GM19328 (cell line): Measurements from ENCODE around the gene ANKRD40CL.

Source experiments
- ATAC-seq: cut with Tn5 transposase; IDR thresholded peaks from one replicate; pipeline ENCODE4 v1.9.1; 2021; ENCODE audit warnings: mild to moderate bottlenecking, moderate library complexity; ENCODE audit not compliant: unreplicated experiment

Gene ANKRD40CL

DNA sequence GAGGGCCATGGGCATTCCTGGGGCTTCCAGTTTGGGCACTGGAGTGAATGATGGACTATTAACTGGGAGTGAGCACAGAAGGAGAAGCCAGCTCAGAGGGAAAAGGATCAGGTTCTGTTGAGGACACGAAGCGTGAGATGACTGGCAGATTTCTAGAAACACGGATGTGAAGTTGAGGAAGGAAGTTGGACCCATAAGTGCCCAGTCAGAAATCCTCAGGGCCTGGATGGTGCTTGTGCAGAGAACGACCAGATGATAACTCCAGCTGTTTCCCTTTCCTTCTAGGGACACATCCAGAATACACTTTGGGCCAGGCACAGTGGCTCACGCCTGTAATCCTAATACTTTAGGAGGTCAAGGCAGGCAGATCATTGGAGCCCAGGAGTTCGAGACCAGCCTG lies 23.3 kb upstream of the ANKRD40CL start:
- ATAC-seq, result no peak

DNA sequence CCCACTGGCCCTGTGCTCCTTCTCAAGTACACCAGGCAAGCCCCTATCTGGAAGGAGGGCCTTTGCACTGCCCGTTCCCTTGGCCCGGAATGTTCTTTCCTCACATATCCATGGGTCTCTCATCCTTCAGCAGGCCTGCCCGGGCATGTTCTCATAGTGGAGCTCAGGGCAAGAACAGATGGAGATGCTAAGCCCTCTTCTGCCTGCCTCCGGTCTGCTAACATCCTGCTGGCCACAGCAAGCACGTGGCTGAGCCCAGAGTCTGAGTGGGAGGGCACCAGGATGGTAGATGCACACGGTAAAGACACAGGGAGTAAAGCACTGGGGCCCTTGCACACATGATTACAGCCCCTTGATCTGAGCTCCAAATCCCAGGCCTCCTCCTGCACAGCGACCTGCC lies 19.8 kb upstream of the ANKRD40CL start:
- no peak for ATAC-seq

DNA sequence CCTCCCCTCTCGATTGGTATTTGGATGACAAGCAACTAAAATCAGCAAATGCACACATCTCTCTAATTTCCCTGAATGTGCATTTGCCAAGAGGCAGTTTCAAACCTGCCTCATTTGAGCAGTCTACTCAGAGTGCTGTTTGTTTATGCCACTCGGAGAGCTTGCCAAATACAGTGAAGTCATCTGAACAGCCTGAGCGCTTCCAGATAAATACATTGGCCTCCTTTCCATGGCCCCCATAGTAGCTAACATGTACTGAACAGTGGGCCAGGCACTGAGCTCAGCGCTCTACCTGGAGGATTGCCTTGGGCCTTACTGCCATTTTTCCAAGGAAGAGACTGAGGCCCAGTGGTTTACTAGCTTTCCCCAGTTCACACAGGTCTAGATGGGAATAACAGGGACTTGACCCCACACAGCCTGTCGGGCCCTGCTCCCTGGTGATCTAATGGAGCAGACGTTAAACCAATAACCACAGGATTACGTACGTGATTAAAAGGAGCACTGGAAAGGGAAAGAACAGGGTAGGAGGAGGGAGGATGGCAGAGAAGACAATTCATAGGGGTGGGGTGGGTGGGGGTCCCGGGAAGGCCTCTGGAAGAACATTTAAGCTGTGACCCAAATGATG lies 18.7 kb upstream of the ANKRD40CL start:
- ATAC-seq, result no peak

DNA sequence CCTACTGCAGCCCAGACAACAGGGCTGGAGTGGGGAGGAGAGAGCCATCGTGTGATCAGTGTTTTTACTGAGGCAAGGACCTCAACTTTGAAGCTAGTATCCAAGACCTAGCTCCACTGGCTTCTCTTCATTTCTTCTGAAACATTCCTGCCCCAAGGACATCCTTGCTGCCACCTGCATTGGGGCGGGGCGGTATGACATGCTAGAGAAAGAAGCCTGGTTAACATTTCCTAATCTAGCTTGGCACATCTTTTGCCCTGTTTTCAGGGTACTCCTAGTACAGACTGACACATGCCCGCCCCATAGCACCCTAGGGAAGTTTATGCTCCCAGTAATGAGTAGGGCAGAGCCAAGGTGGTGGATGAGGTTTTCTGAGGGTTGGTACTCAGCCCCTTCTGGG lies 17.8 kb upstream of the ANKRD40CL start:
- ATAC-seq, result no peak

DNA sequence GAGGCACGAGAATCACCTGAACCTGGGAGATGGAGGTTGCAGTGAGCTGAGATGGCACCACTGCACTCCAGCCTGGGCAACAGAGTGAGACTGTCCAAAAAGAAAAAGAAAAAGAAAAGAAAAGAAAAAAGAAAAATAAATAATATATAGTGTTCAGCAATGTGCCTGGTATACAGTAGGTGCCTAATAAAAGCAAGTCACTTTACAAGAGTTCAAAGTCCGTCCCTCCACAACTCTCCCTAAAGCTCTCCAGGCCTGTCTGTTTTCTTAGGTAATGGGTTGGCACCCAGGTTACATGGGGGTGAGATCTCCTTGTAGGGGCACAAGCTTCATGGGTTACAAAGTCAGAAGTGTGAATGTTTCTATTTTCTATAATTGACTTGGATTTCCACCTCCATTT lies 16.6 kb upstream of the ANKRD40CL start:
- no peak for ATAC-seq

DNA sequence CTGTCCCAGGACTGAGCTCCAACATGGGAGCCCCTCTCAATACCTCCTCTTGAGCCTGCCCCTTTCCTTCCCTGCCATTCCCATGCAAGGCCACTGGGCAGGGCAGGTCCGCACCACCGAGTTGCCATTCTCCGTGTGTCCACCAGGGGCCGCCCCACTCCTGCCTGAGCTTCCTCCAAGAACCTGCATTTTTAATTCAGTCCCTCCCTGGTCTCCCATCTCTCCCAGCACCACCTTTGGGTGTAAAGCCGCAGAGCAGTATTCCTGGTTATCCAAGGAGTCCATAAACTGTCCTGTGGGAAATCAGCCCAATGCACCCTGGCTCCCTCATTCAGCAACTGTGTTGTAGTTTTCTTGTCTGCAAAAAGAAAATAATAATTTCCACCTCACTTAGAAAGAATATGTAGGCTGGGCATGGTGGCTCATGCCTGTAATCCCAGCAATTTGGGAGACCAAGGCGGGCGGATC lies 15.9 kb upstream of the ANKRD40CL start:
- ATAC-seq, result no peak

DNA sequence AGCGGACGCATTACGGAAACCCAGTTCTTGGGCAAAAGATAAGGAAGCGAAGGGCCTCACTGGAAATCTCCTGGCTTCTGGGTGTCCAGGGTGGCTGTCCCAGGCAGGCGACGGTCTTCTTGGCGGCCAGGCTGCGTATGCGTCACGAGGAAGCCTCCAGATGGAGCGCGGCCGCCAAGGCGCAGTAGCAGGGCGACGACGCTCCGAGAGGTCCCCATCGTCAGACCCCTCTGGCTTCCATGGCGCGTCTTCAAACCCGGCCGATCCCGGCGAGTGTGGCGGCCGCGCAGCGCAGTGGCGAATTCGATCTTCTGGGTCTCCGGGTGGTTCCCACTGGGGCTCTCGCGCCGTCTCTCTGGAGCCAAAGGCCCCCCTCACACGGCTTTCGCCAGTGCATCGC lies 13.8 kb upstream of the ANKRD40CL start:
- no peak for ATAC-seq

DNA sequence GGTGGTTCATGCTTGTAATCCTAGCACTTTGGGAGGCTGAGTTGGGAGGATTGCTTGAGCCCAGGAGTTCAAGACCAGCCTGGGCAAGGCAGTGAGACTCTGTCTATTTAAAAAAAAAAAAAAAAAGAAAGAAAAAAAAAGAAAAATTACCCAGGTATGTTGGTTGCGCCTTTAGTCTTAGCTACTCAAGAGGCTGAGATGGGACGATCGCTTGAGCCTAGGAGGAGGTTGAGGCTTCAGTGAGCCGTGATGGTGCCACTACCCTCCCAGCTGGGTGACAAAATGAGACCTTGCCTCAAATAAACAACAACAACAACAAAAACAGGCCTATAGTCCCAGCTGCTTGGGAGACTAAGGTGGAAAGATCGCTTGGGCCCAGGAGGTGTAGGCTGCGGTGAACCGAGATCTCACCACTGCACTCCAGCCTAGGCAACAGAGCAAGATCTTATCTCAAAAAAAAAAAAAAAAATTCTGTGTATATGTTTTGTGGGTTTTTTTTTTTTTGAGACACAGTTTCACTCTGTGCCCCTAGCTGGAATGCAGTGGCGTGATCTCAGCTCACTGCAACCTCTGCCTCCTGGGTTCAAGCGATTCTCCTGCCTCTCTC lies 12.5 kb upstream of the ANKRD40CL start:
- no peak for ATAC-seq

DNA sequence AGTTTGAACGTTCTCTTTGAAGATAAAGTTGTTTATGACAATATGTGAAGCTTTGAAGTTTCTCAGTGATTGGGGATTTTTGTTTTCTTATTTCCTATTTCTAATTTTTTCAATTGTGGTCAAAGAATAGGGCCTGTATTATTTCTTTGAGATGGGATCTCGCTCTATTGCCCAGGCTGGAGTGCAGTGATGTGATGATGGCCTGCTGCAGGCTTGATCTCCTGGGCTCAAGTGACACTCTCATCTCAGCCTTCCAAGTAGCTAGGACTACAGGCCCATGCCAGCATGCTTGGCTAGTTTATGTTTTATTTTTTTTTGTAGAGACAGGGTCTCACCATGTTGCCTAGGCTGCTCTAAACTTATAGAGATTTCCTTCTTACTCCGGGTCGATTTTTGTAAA lies 11.7 kb upstream of the ANKRD40CL start:
- no peak for ATAC-seq

DNA sequence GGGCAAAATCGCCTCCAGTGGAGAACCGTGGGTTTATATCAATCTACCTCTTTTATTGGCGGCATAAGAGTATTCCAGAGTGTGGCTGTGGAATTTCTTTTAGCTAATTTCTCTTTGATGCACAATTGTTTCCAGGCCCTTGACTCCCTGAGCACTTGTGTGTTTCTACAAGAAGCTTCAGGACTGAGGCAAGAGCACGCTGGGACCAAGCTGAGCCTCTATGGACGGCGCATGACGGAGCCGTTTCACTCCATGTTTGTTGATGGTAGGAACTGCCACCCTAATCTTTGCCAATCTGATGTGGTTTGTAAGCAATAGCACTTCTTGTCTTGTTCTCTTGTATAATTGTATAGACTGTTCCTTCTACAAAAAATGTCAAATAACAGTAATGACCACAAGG lies 11.2 kb upstream of the ANKRD40CL start:
- no peak for ATAC-seq

DNA sequence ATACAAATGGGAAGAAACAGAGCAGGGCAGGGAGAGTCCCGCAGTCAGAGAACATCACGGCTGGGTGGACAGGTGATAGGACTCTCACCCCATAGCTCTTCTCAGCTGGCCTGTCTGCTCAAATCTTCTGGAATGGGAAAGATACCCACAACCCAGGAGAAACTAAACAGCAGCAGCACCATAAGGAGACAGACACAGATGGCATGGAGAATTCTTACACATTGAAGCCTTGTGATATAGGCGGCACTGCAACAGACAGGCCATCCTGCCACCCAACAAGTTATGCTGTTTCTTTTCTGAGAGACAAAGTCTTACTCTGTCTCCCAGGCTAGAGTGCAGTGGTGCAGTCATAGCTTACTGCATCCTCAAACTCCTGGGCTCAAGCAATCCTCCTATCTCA lies 8.6 kb upstream of the ANKRD40CL start:
- ATAC-seq, result no peak

DNA sequence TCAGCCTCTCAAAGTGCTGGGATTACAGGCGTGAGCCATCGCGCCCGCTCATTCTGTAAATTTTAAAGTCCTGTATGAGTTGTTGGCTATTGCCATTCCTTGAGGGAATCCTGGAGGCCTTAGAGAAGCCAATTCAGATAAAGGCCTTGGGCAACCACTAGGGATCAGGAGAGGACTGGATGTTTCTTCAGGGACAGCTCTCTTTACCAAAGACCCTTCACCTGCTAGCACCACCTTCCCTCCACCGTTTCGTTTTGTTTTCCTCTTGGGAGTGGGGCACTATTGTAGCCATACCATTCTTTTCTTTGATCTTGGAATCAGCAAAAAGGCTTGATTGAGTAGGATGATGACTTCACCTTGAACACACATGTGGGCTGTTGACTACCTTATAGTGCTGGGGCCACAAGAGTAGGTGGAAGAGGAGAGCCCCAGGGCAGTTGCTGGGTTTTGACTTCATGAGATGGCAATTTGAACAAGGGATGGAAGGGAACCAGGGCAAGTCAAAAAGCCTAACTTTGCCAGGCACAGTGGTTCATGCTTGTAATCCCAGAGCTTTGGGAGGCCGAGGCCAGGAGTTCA lies 7.0 kb upstream of the ANKRD40CL start:
- no peak for ATAC-seq

DNA sequence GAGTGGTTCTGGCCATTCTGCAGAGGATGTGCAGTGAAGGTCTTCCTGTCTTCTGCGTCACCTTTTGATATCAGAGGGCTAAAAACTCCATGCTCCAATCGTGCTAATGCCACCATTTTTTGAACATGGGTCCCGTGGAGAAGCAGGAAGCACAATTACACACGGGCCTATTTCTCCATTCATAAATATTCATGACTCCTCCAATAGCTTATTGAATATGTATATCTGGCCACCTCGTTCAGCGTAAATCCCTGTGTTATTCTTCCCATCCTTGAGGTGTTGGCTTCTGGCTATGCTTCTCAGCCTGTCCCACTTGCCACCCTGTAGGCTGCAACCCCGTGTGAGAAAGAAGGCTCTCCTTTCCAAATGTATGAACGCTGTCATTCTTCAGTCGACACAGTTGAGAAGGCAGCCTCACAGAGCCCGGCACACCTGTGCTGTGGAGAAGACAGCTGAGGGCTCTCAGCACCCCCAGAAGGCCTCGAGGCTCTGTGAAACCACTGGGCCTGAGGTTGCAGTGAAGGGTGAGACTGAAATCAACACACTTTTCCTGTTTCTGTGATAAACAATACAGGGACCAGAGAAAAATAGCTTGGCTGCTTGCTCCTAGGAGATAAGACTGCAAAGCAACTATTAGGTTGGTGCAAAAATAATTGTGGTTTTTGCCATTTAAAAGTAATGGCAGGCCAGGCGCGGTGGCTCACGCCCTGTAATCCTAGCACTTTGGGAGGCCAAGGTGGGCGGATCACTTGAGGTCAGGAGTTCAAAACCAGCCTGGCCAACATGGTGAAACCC lies 4.9 kb upstream of the ANKRD40CL start:
- ATAC-seq, result no peak

DNA sequence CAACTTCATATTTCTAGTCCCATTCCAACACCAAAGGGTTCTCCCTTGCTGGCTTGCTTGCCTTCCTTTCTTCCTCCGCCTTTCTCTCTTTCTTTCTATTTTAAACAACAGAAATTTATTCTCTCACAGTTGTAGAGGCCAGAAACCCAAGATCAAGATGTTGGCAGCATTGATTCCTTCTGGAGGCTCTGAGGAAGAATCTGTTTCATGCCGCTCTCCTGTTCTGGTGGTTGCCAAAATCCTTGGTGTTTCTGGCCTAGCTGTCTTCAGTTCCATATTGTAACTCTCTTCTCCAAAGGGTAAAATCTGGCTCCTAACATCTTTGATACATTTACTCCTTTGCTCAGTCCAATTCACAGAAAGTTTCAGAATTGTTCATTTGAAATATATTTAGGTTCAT lies 3.0 kb upstream of the ANKRD40CL start:
- no peak for ATAC-seq

DNA sequence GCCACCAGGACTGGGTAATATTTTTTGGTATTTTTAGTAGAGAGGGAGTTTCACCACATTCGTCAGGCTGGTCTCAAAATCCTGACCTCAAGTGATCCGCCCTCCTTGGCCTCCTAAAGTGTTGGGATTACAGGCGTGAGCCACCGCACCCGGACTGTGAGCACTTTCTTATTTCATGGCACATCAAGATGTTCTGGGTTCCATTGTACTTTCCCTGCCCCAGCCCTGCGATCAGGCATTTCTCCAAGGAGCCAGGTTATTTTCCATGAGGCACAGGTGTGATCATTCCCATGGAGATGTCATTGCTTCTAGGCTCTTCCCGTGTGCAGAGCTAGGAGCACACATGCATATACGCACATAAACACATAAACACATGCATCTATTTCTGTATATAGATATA lies 2.6 kb upstream of the ANKRD40CL start:
- no peak for ATAC-seq

DNA sequence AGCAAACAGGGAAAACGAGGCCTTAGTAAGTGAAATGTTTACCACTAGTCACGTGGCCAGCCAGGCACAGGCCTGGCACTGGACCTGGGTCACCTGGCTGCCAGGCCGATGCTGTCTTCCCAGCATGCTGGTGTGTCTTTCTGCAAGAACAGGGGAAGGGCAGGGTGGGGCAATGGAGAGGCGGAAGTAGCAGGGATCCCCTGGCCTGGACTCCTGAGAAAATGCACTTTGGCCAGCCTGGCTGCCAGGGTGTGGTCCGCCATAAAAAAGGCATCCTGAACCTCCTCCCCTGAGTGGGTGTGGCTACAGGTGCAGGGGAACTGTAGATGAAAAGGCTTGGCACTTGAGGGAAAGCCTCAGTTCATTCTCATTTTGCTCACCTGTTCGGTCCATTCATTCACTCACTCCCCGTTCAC lies 1.0 kb upstream of the ANKRD40CL start:
- no peak for ATAC-seq

DNA sequence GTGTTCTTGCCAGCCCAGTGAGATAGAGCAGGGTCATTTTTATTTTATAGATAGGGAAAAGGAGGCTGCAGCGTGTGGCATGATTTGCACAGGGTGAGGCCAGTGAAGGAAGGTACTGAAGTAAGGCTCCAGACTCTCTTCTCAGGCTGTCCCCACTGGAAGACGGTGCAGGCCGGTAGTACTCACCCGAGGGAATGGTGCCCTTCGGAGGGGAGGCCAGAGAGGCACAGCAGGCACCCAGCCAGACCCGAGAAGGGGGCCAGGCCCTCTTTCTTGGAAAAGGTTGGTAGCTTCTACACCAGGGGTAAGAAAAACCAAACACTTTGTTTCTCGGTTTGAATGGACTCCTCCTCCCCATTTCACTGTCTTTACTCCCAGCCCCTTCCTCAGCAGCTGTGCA lies 288 bp downstream of the ANKRD40CL start:
- ATAC-seq, result no peak

DNA sequence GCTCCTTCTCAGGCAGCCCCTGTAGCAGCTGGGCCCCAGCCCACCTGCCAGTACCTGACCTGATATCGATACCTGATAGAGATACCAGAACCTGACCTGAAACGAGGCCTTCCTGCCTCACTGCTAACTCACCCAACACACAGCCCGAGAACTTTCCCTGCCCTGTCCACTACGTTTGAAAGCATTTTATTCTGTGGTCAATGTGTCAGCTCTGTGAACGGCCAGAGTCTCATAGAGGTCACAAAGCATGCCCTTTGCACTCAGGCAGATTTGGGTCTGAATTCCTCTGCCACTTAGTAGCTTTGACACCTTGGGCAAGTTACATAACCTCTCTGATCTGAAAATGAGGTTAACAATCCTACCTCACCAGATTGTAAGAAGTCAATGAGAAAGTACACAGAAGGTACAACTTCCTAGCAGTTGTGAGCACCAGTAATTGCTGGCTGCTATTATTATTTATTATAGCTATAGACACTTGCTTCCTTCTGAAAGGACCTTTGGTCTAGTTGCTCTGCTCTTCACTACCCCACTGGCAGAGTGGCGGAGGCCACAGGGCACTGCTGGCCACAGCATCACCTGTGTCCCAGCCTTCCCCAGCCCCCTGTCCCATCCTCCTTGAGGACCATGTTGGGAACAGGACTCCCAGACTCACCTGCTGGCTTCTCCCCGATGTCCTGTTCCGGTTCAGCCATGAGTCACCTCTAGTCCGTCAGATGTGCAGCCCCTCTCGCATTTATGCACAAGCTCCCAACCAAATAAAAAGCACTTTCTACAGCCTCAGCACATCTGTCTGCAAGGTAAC lies 895 bp downstream of the ANKRD40CL start:
- ATAC-seq, result no peak

DNA sequence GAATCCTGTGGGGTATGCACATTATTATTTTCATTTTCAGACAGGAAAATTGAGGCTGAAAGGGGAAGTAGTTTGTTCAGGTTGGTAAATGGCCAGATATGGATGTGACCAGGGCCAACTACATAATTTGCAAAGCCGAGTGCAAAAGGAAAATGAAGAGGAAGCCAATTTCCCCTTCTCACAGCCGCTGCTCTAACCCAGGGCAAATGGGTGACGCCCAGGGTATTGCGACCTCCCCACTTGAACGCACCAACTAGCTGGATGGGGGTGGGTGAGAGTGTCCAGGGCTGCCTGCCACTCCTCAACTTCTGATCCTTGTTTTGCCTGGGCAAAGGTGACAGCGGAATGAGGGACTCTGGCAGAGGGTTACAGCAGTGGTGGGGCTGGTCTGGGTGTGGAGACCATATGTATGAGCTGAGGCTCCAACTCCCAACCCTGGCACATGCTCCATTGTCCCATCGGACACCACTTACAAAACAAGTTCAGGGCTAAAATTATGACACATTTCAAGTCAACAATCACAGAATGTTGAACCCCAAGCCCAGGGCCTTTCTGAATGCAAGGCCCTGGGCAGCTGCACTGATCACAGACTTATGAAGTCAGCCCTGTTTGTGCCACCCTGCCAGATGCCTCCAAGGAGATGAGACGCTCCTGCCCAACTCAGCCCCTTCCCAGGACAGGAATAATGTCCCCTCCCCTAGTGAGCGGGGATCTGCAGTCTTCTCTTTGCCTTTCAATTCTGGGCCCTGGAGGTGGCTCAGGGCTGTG lies 1.7 kb downstream of the ANKRD40CL start:
- ATAC-seq, result no peak

DNA sequence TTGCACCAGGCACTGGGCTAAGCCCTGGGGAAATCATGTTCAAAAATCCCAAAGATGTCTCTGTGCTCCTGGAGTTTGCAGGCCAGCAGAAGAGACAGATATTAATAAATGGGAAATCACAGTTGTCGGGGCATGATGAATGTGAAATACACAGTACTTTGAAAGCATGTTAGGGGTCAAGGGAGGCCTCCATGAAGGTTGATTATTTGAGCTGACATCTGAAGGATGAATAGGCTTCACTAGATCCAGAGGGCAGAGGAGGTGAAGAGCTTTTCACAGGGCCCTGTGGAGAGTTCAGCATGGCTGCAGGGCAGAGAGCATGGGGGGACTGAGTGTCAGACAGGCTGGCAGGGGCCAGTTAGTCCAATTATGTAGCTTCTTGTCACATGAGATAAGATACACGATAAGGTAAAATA lies 2.6 kb downstream of the ANKRD40CL start:
- no peak for ATAC-seq
